ENCODE results near the gene NUP188. TPM values are rescaled to one million over a fixed set of nuclear protein-coding genes. Genes with fewer than 3 reads are reported as not detected.
"Not testable (repeated sequence)": the region's sequence is repeated elsewhere in the genome, so short reads cannot be mapped to it uniquely, and the experiment has no call there.

Gene NUP188
- total RNA-seq, 1 experiment from 2014 or later, result 136 TPM

GRCh38 chr9:128947277-128947526, 297 bp upstream of the NUP188 start:
- no peak for DNase-seq
- peaks cover 32% of the 10 kb centered on the region for H3K36me3 ChIP-seq
- H3K4me3 ChIP-seq, result peak overlapping the region; percentile 95
- peak overlapping the region; percentile 82 for H3K27ac ChIP-seq
- H3K9me3 ChIP-seq (replicated peaks), result no peaks in the 10 kb centered on the region
- H3K4me1 ChIP-seq, result peaks cover 6% of the 10 kb centered on the region
- no peaks in the 10 kb centered on the region for H3K27me3 ChIP-seq

GRCh38 chr9:128961403-128961802, 13.9 kb downstream of the NUP188 start:
- H3K27ac ChIP-seq; H3K4me1 ChIP-seq; DNase-seq; H3K27me3 ChIP-seq; H3K4me3 ChIP-seq; H3K9me3 ChIP-seq (replicated peaks): not testable (repeated sequence)
- H3K36me3 ChIP-seq, result peaks cover 86% of the 10 kb centered on the region

- Histone ChIP-seq H3K9me3 (replicated peaks) (no peaks in the 10 kb centered on the region), H3K27ac (no peak overlapping the region), H3K36me3 (peaks cover 94% of the 10 kb centered on the region), H3K4me3 (no peak overlapping the region), H3K4me1 (no peaks in the 10 kb centered on the region), H3K27me3 (no peaks in the 10 kb centered on the region)
- DNase-seq, result no peak
Observed at GRCh38 chr9:128969491-128969890, 22.0 kb downstream of the NUP188 start.

GRCh38 chr9:128972956-128973355, 25.5 kb downstream of the NUP188 start:
- Histone ChIP-seq H3K36me3 (peaks cover 95% of the 10 kb centered on the region), H3K4me3 (no peak overlapping the region)
- DNase-seq, result no peak

GRCh38 chr9:128979111-128979510, 31.6 kb downstream of the NUP188 start:
- DNase-seq, result no peak
- Histone ChIP-seq H3K4me1 (no peaks in the 10 kb centered on the region), H3K36me3 (peaks cover 88% of the 10 kb centered on the region), H3K27ac (no peak overlapping the region), H3K4me3 (no peak overlapping the region), H3K27me3 (no peaks in the 10 kb centered on the region), H3K9me3 (replicated peaks) (no peaks in the 10 kb centered on the region)

More at GRCh38 chr9:128972956-128973355, 25.5 kb downstream of the NUP188 start:
- no peaks in the 10 kb centered on the region for H3K4me1 ChIP-seq
- no peak overlapping the region for H3K27ac ChIP-seq
- no peaks in the 10 kb centered on the region for H3K27me3 ChIP-seq
- H3K9me3 ChIP-seq (replicated peaks), result no peaks in the 10 kb centered on the region

GRCh38 chr9:128983536-128983935, 36.0 kb downstream of the NUP188 start:
- no peak overlapping the region for H3K4me3 ChIP-seq
- no peak overlapping the region for H3K27ac ChIP-seq
- no peaks in the 10 kb centered on the region for H3K9me3 ChIP-seq (replicated peaks)
- H3K4me1 ChIP-seq, result peaks cover 14% of the 10 kb centered on the region
- H3K27me3 ChIP-seq, result no peaks in the 10 kb centered on the region
- peaks cover 88% of the 10 kb centered on the region for H3K36me3 ChIP-seq
- DNase-seq, result no peak

GRCh38 chr9:128986671-128987070, 39.2 kb downstream of the NUP188 start:
- Histone ChIP-seq H3K36me3 (peaks cover 89% of the 10 kb centered on the region), H3K27ac (no peak overlapping the region), H3K4me3 (no peak overlapping the region), H3K27me3 (no peaks in the 10 kb centered on the region), H3K4me1 (peaks cover 14% of the 10 kb centered on the region), H3K9me3 (replicated peaks) (no peaks in the 10 kb centered on the region)
- no peak for DNase-seq

- no peak overlapping the region for H3K4me3 ChIP-seq
- H3K27me3 ChIP-seq, result no peaks in the 10 kb centered on the region
- peaks cover 86% of the 10 kb centered on the region for H3K36me3 ChIP-seq
- H3K9me3 ChIP-seq (replicated peaks), result no peaks in the 10 kb centered on the region
- H3K4me1 ChIP-seq, result peaks cover 14% of the 10 kb centered on the region
- peak overlapping the region; percentile 25 for H3K27ac ChIP-seq
- DNase-seq, result peak; percentile 65 to 75
Observed at GRCh38 chr9:128987805-128988204, 40.3 kb downstream of the NUP188 start.

- Histone ChIP-seq H3K4me1 (peaks cover 25% of the 10 kb centered on the region), H3K9me3 (replicated peaks) (no peaks in the 10 kb centered on the region), H3K36me3 (peaks cover 93% of the 10 kb centered on the region), H3K4me3 (no peak overlapping the region), H3K27ac (no peak overlapping the region), H3K27me3 (no peaks in the 10 kb centered on the region)
- peak in 1 of 2 experiments; percentile 36 for DNase-seq
Observed at GRCh38 chr9:128992995-128993394, 45.5 kb downstream of the NUP188 start.

- H3K4me1 ChIP-seq, result peaks cover 21% of the 10 kb centered on the region
- peak; percentile 57 to 71 for DNase-seq
- no peak overlapping the region for H3K4me3 ChIP-seq
- H3K9me3 ChIP-seq (replicated peaks), result no peaks in the 10 kb centered on the region
- H3K27me3 ChIP-seq, result no peaks in the 10 kb centered on the region
- peaks cover 91% of the 10 kb centered on the region for H3K36me3 ChIP-seq
- peak overlapping the region; percentile 82 for H3K27ac ChIP-seq
Observed at GRCh38 chr9:128995791-128996190, 48.3 kb downstream of the NUP188 start.

- DNase-seq, result no peak
- Histone ChIP-seq H3K27ac (no peak overlapping the region), H3K36me3 (peaks cover 94% of the 10 kb centered on the region), H3K9me3 (replicated peaks) (no peaks in the 10 kb centered on the region), H3K4me3 (no peak overlapping the region), H3K4me1 (peaks cover 21% of the 10 kb centered on the region), H3K27me3 (no peaks in the 10 kb centered on the region)
Observed at GRCh38 chr9:128998462-128998861, 51.0 kb downstream of the NUP188 start.

GRCh38 chr9:128999581-129000206, 52.2 kb downstream of the NUP188 start:
- peaks cover 92% of the 10 kb centered on the region for H3K36me3 ChIP-seq
- peaks cover 18% of the 10 kb centered on the region for H3K4me1 ChIP-seq
- no peaks in the 10 kb centered on the region for H3K27me3 ChIP-seq
- no peak overlapping the region for H3K4me3 ChIP-seq
- H3K27ac ChIP-seq, result no peak overlapping the region
- no peaks in the 10 kb centered on the region for H3K9me3 ChIP-seq (replicated peaks)
- no peak for DNase-seq

- H3K27ac ChIP-seq, result no peak overlapping the region
Observed at GRCh38 chr9:129001504-129002325, 54.2 kb downstream of the NUP188 start.

GRCh38 chr9:129002992-129003391, 55.5 kb downstream of the NUP188 start:
- Histone ChIP-seq H3K4me3 (no peak overlapping the region), H3K27ac (no peak overlapping the region), H3K36me3 (peaks cover 89% of the 10 kb centered on the region), H3K27me3 (no peaks in the 10 kb centered on the region), H3K4me1 (no peaks in the 10 kb centered on the region), H3K9me3 (replicated peaks) (no peaks in the 10 kb centered on the region)
- DNase-seq, result no peak

More at GRCh38 chr9:129001504-129002325, 54.2 kb downstream of the NUP188 start:
- Histone ChIP-seq H3K36me3 (peaks cover 89% of the 10 kb centered on the region), H3K4me1 (no peaks in the 10 kb centered on the region), H3K9me3 (replicated peaks) (no peaks in the 10 kb centered on the region), H3K4me3 (no peak overlapping the region), H3K27me3 (no peaks in the 10 kb centered on the region)
- no peak for DNase-seq

GRCh38 chr9:129004173-129004572, 56.7 kb downstream of the NUP188 start:
- H3K36me3 ChIP-seq, result peaks cover 86% of the 10 kb centered on the region
- not testable (repeated sequence) for DNase-seq; H3K4me3 ChIP-seq; H3K27ac ChIP-seq; H3K9me3 ChIP-seq (replicated peaks); H3K27me3 ChIP-seq; H3K4me1 ChIP-seq

Measured in SJCRH30 (cell line).